Measurements from ENCODE around the gene MRPL42. TPM values are rescaled to one million over a fixed set of nuclear protein-coding genes. Genes with fewer than 3 reads are reported as not detected.

The MRPL42 gene
- total RNA-seq, 8 experiments from 2014 or later = 61.0 to 105 (median 77.9) TPM

- 70 to 100% (median 93%) methylated on average over 1 to 3 of the region's 3 CpGs; no CpG with 5 or more reads in 1 of the 10 experiments for WGBS, 10 experiments
- H3K4me1 ChIP-seq (replicated peaks in 1 of 2) = peaks cover 11 to 14% of the 10 kb centered on the region in 2 donors
- no peak overlapping the region for H3K4me3 ChIP-seq
- ATAC-seq (replicated peaks in 6 of 8) = no peak
- no peak overlapping the region for H3K27ac ChIP-seq
- in situ Hi-C loops (cut with MboI; ENCODE audit: low pct_unique_long_range_greater_than_20kb in 2 of 9, low sequenced_read_pairs in 9 of 9, unreplicated experiment in 9 of 9) = no loop called here
These were observed 28.9 kb upstream of the MRPL42 start for GRCh38 chr12:93438266-93439050.

- ATAC-seq (replicated peaks in 6 of 8) = no peak
- Histone ChIP-seq H3K4me3 (peak overlapping the region; percentile 80 to 97 (median 87)), H3K27ac (no peak overlapping the region), H3K4me1 (replicated peaks in 1 of 2) (peaks cover 11 to 15% of the 10 kb centered on the region in 2 donors)
- in situ Hi-C loops (cut with MboI; ENCODE audit: low pct_unique_long_range_greater_than_20kb in 2 of 9, low sequenced_read_pairs in 9 of 9, unreplicated experiment in 9 of 9) = no loop called here
- 3 to 71% (median 16%) methylated on average over 1 to 12 of the region's 12 CpGs for WGBS, 10 experiments
These were observed 27.1 kb upstream of the MRPL42 start for GRCh38 chr12:93440043-93440835.

DNA sequence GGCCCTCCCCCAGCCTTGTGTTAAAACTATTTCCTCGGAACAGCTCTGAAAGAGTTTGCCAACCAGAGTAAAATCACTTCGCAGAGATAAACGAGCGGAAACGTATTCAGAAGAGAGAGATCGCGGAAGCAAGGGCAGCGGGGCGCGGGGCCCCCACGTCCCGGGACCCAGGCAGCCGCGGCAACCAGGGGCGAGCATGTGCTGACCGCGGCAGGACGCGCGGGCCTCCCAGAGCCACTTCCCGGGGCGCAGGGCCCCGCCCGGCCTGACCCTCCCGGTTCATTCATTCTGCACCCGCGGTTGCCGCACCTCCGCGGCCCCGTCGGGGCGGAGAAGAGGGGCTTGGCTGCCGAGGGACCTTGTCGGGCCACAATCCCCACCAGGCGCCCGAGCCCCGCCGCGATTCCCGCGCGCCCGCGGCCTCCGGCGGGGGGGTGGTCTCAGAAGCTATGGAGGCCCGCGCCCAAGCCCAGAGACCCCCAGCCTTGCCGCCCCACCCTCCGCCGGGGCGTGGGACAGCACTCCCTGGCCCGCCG, 26.2 kb upstream of the MRPL42 start:
- Histone ChIP-seq H3K27ac (peak overlapping the region; percentile 93 to 98), H3K4me1 (replicated peaks in 1 of 2) (peaks cover 11 to 15% of the 10 kb centered on the region in 2 donors), H3K4me3 (peak overlapping the region; percentile 80 to 97 (median 87))
- WGBS, 10 experiments = 0 to 17% (median 0%) methylated on average over 1 to 5 of the region's 55 CpGs; no CpG with 5 or more reads in 6 of the 10 experiments
- in situ Hi-C loops (cut with MboI; ENCODE audit: low pct_unique_long_range_greater_than_20kb in 2 of 9, low sequenced_read_pairs in 9 of 9, unreplicated experiment in 9 of 9) = no loop called here
- peak in 2 of 8 experiments; percentile 3 to 4 for ATAC-seq (replicated peaks in 6 of 8)

GRCh38 chr12:93441617-93442410, 25.5 kb upstream of the MRPL42 start, which contains the start of gene UBE2N:
UBE2N (minus strand) TSS chr12:93441947; CDS start chr12:93441884, 63 bp downstream.
- H3K4me1 ChIP-seq (replicated peaks in 1 of 2) = peaks cover 11 to 15% of the 10 kb centered on the region in 2 donors
- peak; percentile 81 to 93 (median 92) for ATAC-seq (replicated peaks in 6 of 8)
- H3K27ac ChIP-seq = peak within 1 kb of the TSS; percentile 93 to 98
- peak within 1 kb of the TSS; percentile 80 to 97 (median 87) for H3K4me3 ChIP-seq
- in situ Hi-C loops (cut with MboI; ENCODE audit: low pct_unique_long_range_greater_than_20kb in 2 of 9, low sequenced_read_pairs in 9 of 9, unreplicated experiment in 9 of 9) = no loop called here
- 0 to 3% (median 1%) methylated on average over 2 to 32 of the region's 105 CpGs; no CpG with 5 or more reads in 4 of the 10 experiments for WGBS, 10 experiments

DNA sequence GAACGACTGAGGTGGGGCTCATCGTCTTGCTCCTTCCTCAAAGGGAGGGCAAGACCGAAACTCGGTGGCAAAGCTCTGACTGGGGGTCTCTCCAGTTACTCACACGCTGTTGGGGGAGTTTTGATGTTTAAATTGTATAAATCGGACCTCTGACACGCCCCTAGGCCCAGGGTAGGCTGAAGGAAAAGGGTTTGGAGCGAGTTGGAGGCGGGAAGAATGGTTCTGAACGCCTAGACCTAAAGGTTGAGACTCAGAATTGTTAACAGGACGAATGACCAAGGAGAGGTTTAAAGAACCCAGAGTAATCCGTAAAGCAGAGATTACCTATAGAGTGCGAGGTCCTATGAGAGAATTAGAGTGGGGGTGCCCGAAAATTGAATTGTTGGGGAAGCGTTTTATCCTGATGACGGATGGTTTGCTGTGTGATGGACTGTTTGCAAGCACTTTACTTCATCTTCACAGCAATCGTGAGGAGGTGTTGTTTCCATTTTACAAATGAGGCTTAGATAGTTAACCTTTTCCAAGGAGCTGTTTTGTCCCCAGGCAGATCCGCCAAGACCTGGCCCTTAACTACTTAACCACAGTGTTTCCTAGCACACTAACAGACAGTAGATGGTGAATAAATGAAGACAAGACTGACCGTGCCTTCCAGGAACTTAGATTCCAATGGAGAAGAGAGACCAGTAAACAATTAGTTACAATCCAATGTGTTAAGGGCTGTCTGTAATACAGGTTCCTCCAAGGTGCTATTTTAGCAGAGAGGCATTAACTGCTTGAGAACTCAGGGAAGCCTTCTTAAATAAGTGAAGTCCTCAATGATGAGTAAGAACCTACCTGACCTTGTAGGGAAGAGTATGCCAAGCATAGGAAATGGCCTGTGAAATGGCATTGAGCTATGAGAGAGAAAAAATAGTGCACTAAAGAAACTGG, 24.6 kb upstream of the MRPL42 start:
- ATAC-seq (replicated peaks in 6 of 8) = peak in 4 of 8 experiments; percentile 2 to 11 (median 6)
- Histone ChIP-seq H3K4me3 (peak overlapping the region; percentile 80 to 97 (median 87)), H3K4me1 (replicated peaks in 1 of 2) (peaks cover 11 to 15% of the 10 kb centered on the region in 2 donors), H3K27ac (peak overlapping the region; percentile 93 to 98)
- 0 to 16% (median 7%) methylated on average over 2 to 13 of the region's 19 CpGs; no CpG with 5 or more reads in 1 of the 10 experiments for WGBS, 10 experiments
- in situ Hi-C loops (cut with MboI; ENCODE audit: low pct_unique_long_range_greater_than_20kb in 2 of 9, low sequenced_read_pairs in 9 of 9, unreplicated experiment in 9 of 9) = no loop called here

DNA sequence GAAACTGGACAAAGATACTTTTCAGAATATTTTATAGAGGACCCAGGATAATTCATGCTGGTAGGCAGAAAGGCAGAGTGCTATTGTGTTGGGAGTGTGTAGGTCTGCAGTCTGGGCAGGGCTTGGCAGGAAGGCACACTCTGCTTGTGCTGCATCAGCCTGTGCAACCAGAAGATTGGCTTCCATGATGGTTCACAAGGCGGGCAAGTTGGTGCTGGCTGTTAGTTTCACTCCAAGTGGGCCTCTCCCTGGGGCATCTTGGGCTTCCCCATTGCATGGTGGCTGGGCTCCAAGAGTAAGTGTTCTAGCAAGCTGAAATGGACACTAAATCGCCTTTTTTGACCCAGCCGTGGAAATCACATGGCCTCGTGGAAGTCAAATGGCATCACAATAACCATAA, 23.7 kb upstream of the MRPL42 start:
- Histone ChIP-seq H3K27ac (peak overlapping the region in 1 of 2 donors; percentile 20), H3K4me3 (no peak overlapping the region), H3K4me1 (replicated peaks in 1 of 2) (peaks cover 11 to 15% of the 10 kb centered on the region in 2 donors)
- 60 to 100% (median 97%) methylated on average over 1 to 3 of the region's 4 CpGs; no CpG with 5 or more reads in 2 of the 10 experiments for WGBS, 10 experiments
- ATAC-seq (replicated peaks in 6 of 8) = no peak
- in situ Hi-C loops (cut with MboI; ENCODE audit: low pct_unique_long_range_greater_than_20kb in 2 of 9, low sequenced_read_pairs in 9 of 9, unreplicated experiment in 9 of 9) = no loop called here

- Histone ChIP-seq H3K4me3 (no peak overlapping the region), H3K27ac (no peak overlapping the region), H3K4me1 (replicated peaks in 1 of 2) (peaks cover 4 to 7% of the 10 kb centered on the region in 2 donors)
- WGBS, 10 experiments = 47 to 100% (median 85%) methylated on average over 1 to 4 of the region's 4 CpGs; no CpG with 5 or more reads in 1 of the 10 experiments
- in situ Hi-C loops (cut with MboI; ENCODE audit: low pct_unique_long_range_greater_than_20kb in 2 of 9, low sequenced_read_pairs in 9 of 9, unreplicated experiment in 9 of 9) = no loop called here
- ATAC-seq (replicated peaks in 6 of 8) = peak in 1 of 8 experiments; percentile 25
These were observed 19.6 kb upstream of the MRPL42 start for GRCh38 chr12:93447555-93448290.

GRCh38 chr12:93448796-93449195, 18.5 kb upstream of the MRPL42 start:
- no peaks in the 10 kb centered on the region for H3K4me1 ChIP-seq (replicated peaks in 1 of 2)
- no peak overlapping the region for H3K27ac ChIP-seq
- no peak overlapping the region for H3K4me3 ChIP-seq
- 80 to 95% (median 86%) methylated on average over 1 to 5 of the region's 5 CpGs; no CpG with 5 or more reads in 3 of the 10 experiments for WGBS, 10 experiments
- in situ Hi-C loops (cut with MboI; ENCODE audit: low pct_unique_long_range_greater_than_20kb in 2 of 9, low sequenced_read_pairs in 9 of 9, unreplicated experiment in 9 of 9) = no loop called here
- ATAC-seq (replicated peaks in 6 of 8) = peak in 1 of 8 experiments; percentile 16

GRCh38 chr12:93449277-93449676, 18.0 kb upstream of the MRPL42 start:
- Histone ChIP-seq H3K27ac (no peak overlapping the region), H3K4me3 (no peak overlapping the region), H3K4me1 (replicated peaks in 1 of 2) (no peaks in the 10 kb centered on the region)
- WGBS, 10 experiments = 17 to 100% (median 72%) methylated on average over 1 of the region's 1 CpG; no CpG with 5 or more reads in 2 of the 10 experiments
- in situ Hi-C loops (cut with MboI; ENCODE audit: low pct_unique_long_range_greater_than_20kb in 2 of 9, low sequenced_read_pairs in 9 of 9, unreplicated experiment in 9 of 9) = no loop called here
- no peak for ATAC-seq (replicated peaks in 6 of 8)

GRCh38 chr12:93451423-93452158, 15.7 kb upstream of the MRPL42 start:
- 25 to 100% (median 79%) methylated on average over 1 to 3 of the region's 3 CpGs for WGBS, 10 experiments
- Histone ChIP-seq H3K4me1 (replicated peaks in 1 of 2) (no peaks in the 10 kb centered on the region), H3K27ac (no peak overlapping the region), H3K4me3 (no peak overlapping the region)
- in situ Hi-C loops (cut with MboI; ENCODE audit: low pct_unique_long_range_greater_than_20kb in 2 of 9, low sequenced_read_pairs in 9 of 9, unreplicated experiment in 9 of 9) = no loop called here
- no peak for ATAC-seq (replicated peaks in 6 of 8)
